NCI-H460 (cell line): ENCODE results near the gene NDUFC2. TPM values are rescaled to one million over a fixed set of nuclear protein-coding genes. Genes with fewer than 3 reads are reported as not detected.
"Not testable (repeated sequence)": the region's sequence is repeated elsewhere in the genome, so short reads cannot be mapped to it uniquely, and the experiment has no call there.

Source experiments
- DNase-seq: peaks from one replicate; pipeline ENCODE4 v3.0.0-alpha.2; 2016; ENCODE audit warnings: low read depth; ENCODE audit errors: extremely low read depth
- total RNA-seq: library from RNA; depleted of rRNA; stranded (reverse); fragments of >200 nt; shearing (Covaris generic); gene quantifications from 2 replicates; pipeline ENCODE4 v1.2.3, GENCODE V29; 2014

Gene NDUFC2
- total RNA-seq, 1 experiment from 2014 or later, result 107 TPM

GRCh38 chr11:78057462-78058055 is 22.1 kb downstream of the NDUFC2 start:
- no peak for DNase-seq

DNA sequence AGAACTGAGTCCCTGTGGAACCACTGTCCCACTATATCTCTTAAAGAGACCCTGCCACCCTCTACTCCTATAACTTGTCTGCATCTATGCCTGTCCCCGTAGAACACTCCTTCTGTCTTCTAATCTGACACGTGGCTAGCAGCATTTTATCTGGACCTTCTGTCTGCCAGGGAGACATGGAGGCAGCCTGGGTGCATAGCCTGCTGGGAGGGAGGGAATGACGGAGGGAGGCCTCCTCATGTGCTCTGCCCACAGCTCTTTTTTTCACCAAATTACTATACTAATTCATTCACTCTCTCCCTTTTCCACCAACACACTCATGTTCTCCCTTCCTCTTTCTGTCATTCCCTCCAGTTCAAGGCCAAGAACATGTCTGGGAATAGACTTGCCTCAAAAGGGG is 23.6 kb downstream of the NDUFC2 start:
- no peak for DNase-seq

DNA sequence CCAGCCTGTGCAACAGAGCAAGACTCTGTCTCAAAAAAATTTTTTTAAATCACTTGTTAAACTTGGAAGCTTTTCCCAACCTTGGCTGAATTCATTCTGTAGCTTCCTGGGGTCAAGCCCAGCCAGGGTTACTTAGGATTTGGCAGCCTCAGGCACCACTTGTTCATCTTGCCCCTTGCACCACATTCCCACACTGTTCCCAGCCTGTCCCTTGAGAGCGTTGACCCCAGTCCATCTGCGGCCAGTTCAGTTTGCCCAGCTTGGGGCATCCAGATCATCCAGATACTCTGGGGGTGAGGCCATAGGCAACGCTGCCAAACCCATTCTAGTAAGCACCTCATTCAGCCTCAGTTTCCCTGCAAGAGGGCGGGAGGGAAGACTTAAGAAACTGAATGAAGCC is 24.7 kb downstream of the NDUFC2 start:
- no peak for DNase-seq

DNA sequence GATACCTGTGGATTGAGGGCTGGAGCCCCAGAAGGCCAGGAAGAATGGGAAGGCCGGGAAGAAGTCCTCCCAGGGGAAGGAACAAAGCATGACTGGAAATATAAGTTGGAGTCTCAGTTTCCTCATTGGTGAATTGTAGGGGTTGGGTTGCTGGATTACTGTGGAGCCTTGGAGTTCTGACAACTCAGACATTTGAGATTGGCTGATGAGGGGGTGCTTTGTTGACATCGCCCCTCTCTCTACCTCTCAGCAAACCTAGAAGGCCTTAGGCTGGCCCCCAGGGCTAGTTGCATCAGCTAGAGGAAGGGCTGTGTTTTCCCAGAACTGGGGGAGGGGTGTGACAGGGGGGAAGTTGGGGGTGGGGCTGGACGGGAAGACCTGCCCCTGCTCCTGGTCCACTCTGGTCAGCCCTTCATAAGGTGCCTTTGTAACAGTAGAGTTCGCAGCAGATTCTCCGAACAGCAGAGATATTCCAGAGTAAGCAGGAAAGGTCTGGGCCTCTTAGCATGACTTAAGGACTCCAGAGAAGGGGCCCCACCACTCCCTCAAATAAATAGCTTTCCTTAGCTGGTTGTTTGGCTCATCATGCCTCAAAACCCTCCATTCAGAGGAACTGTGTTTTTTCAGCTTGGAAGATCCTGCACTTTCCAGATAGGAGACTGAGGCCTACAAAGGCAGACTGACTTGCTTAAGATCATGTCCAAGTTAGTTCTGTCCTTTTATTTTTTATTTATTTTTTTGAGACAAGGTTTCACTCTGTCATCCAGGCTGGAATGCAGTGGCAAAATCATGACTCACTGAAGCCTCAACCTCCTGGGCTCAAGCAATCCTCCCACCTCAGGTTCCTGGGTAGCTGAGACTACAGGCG is 28.5 kb downstream of the NDUFC2 start:
- DNase-seq, result no peak

DNA sequence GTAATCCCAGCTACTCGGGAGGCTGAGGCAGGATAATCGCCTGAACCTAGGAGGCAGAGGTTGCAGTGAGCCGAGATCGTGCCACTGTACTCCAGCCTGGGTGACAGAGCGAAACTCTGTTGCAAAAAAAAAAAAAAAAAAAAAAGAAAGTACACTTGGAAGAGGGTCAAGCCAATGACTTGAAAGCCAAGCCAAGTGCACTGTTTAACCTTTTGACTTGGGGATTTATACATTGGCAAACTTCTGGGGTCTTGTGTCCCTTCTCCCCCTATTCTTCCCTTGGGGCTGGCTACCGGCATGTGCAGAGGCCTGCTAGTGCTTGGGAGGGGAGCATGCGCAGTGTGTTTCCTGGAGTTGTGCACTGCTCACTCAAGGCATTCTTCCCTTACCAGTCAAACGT is 30.3 kb downstream of the NDUFC2 start:
- DNase-seq, result no peak

DNA sequence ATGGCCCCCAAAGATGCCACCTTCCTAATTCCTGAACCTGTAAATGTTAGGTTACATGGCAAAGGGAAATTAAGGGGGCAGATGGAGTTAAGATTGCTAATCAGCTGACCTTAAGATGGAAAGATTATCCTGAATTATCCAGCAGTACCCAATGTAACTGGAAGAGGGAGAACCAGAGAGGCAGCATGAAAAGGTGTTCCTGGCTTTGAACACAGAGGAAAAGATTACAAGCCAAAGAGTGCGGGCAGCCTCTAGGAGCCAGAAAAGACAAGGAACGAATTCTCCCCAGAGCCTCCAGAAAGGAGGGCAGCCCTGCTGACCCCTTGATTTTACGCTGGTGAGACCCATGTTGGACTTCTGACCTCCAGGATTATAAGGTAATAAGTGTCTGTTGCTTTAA is 31.1 kb downstream of the NDUFC2 start:
- no peak for DNase-seq

DNA sequence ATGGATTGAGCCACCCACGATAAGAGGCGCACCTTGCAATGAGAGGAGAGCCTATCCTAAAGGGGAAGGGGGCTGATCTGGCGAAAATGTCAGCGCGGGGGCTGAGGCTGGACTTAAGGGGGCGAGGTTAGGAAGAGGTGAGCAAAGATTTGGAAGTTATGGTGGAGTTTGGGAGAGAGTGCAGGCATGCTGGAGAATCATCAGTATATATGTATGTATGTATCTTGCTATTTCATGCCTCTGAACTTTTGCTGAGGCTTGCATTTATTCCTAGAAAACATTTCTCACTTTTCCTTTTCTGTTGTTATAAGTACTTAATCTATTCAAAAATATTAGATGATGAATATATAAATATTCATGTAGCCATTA is 33.2 kb downstream of the NDUFC2 start:
- DNase-seq, result no peak

DNA sequence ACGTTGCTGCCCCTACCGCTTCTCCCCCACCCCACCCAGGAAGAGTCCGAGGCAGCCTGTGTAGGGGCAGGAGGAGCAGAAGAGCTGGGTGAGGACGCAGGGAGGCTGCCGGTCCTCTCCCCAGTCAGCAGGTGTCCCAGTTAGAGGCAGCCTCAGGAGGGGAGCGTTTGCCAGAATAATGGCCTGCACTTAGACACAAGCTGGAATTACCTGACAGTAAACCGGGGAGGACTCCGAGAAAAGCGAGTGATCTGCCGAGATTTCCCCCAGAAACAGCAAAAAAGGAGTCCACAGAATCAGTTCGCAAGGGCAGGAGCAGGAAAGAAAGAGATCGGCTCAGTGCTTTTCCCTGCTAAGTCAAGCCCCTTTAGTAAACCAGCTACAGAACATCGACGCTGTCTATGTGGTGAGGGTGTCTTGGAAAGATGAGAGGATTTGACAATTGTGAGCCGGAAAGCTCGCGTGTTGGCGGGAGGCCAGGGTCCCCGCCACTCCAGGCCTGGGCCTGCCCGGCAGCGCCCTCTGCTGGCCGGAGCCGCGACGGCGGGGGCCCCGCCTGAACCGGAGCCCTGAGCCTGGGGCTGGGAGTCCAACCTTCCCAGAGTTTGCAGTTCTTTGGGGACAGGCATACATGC is 33.7 kb downstream of the NDUFC2 start:
- peak; percentile 35 for DNase-seq

DNA sequence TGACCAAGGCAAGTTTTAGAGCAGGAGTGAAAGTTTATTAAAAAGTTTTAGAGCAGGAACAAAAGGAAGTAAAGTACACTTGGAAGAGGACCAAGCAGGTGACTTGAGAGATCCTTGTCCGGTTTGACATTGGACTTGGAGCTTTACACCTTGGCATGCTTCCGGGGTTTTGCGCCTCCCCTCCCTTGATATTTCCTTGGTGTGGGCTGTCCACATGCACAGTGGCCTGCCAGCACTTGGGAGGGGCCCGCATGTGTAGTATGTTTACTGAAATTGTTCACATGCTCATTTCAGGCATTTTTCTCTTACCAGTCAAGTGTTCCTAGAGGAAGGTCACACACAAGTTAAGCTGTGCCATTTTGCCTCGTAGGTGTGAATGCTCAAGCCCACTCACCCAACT is 35.0 kb downstream of the NDUFC2 start:
- DNase-seq, result no peak

- DNase-seq, result no peak
Observed at GRCh38 chr11:78041843-78042440, 37.7 kb downstream of the NDUFC2 start.

- DNase-seq, result not testable (repeated sequence)
Observed at GRCh38 chr11:78041380-78041719, 38.3 kb downstream of the NDUFC2 start.

DNA sequence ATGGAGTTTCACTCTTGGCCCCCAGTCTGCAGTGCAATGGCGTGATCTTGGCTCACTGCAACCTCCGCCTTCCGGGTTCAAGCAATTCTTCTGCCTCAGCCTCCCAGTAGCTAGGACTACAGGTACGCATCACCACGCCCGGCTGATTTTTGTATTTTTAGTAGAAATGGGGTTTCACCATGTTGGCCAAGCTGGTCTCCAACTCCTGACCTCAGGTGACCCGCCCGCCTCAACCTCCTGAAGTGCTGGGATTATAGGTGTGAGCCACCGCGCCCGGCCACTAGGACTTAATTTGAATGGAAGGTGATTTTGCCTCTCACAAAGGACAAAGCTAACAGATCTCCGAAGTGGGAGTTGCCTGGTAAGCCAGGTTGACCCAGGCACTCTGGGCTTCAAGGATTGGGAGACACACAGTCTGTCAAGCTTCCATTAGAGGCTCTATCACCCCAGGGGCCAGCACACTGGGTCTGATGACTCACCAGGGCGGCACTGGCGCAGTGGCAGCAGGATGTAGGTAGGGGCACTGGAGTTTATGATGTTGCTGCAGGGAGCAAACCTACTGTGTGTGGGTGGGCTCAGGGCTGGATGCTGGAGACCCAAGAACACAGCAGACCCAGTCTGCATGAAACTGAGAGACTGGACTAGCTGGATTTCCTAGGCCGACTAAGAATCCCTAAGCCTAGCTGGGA is 38.8 kb downstream of the NDUFC2 start:
- no peak for DNase-seq

- peak; percentile 33 for DNase-seq
Observed at GRCh38 chr11:78039919-78040671, 39.6 kb downstream of the NDUFC2 start.

DNA sequence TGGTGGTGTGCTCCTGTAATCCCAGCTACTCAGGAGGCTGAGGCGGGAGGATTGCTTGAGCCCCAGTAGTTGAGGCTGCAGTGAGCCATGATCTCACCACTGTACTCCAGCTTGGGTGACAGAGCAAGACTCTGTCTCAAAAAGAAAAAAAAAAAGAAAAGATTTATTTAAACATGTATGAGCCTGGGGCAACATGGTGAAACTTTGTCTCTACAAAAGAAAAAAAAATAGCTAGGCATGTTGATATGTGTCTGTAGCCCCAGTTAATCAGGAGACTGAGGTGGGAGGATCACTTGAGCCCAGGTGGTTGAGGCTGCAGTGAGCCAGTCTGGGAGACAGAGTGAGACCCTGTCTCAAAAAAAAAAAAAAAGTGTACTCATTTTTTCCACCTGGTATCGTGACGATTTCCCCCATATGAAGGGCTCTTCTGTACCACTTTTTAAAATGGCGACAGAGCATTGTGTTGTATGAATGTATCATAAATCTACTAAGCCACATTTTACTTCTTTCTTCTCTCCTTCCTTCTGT is 40.2 kb downstream of the NDUFC2 start:
- no peak for DNase-seq

GRCh38 chr11:78038697-78039313 is 40.9 kb downstream of the NDUFC2 start:
- DNase-seq, result no peak

DNA sequence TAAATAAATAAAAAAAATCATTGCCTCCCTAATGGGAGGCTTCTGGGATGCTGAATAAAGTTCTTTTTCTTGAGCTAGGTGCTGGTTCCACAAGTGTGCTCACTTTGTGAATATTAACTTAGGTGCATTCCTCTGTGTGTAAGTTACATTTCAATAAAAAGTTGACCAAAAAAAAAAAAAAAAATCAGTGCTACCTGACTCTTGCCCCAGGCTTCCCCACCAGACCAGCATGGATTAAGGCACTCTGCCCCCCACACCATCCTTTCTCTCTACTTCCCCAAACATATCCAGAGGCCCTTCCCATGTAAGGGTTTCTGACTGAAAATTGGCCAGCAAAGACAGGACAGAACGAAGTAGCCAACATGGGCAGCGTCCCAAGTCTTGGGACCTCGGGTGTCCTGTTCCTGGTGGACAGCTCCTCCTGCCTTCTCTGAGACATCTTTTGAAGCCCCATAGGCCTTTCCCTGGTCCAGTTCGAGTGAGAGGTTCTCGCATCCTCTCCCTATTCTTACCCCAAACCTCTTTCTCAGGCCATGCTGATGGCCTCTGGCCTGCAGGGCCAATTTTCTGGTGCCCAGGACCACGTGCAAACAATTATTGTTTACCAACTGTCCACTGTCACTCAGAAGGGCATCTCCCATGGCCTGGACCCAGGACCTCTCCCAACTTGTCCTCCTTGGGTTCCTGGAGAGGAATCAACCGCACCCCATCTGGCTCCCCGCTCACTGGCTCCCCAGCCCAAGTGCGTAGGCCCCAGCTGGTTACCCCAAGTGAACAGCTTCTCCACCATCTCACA is 41.6 kb downstream of the NDUFC2 start:
- no peak for DNase-seq

DNA sequence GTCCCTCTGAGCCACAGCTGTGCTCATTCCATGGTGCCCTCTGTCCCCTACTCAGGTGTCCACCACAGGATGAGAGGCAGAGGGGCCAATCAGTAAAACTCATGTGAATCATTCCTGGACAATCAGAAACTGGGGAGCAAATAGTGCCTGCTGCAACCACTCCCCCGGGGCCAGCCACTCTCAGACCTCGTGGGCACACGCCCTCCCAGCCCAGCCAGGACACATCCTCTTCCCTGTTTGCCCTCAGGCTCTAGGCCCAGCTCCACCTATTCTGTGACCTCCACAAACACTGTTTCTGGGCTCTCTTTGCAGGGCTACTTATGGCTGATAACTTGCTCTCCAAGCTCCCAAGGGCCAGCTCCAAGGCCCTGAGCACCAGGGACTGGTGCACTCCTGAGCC is 42.6 kb downstream of the NDUFC2 start:
- DNase-seq, result no peak

GRCh38 chr11:78036313-78036712 is 43.3 kb downstream of the NDUFC2 start:
- no peak for DNase-seq

DNA sequence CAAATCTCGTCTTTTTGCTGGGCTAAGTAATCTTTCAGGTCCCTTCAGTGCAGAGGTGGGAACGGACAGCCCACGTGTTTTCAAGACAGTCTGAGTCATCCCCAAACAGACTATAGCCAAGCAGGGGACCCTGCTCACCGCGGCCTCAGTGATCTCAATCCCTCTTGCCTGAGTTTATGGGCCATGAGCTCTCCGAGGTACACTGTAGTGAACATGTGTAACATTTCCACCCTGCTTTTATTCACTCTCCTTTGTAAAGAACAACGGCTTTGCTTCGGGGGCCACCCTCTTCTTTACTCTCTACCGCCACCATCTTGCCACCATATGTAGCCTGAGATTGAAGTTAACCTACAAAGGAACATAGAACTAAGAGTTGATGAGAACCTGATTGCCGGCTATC is 45.0 kb downstream of the NDUFC2 start:
- no peak for DNase-seq
